ENCODE results near the gene FOXN4. TPM values are rescaled to one million over a fixed set of nuclear protein-coding genes. Genes with fewer than 3 reads are reported as not detected.

Gene FOXN4
- total RNA-seq, 2 donors from 2014 or later = 0.27 to 4.8 TPM

DNA sequence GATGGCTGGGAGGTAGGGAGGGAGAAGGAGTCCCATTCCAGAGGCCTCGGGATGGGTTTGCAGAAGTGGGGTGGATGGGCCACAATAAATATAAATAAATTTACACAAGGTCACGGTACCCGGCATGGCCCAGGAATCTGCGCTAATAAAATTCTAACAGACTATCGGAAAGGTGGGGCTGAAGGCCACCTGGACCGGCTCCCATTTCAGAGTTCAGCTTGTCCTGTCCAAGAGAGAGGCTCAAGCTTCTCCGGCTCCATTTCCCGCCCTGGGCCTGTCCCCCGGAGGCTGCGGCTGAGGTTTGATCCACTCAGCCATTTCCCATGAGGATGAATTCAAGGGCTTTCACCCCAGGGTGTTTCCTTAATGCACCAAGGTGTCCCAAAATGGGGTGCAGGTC, 30.2 kb downstream of the FOXN4 start:
- no peaks in the 10 kb centered on the region for H3K36me3 ChIP-seq
- 60% methylated on average over 10 of the region's 10 CpGs for WGBS
- no peaks in the 10 kb centered on the region for H3K27me3 ChIP-seq (replicated peaks; ENCODE audit: insufficient read depth)
- H3K27ac ChIP-seq = no peak overlapping the region
- H3K4me1 ChIP-seq (replicated peaks) = peaks cover 7% of the 10 kb centered on the region
- no peak overlapping the region for H3K4me3 ChIP-seq
- peak; percentile 14 for TF ChIP-seq POLR2AphosphoS5 (IDR thresholded peaks at IDR 0.05)
- TF ChIP-seq, protein P1, sequence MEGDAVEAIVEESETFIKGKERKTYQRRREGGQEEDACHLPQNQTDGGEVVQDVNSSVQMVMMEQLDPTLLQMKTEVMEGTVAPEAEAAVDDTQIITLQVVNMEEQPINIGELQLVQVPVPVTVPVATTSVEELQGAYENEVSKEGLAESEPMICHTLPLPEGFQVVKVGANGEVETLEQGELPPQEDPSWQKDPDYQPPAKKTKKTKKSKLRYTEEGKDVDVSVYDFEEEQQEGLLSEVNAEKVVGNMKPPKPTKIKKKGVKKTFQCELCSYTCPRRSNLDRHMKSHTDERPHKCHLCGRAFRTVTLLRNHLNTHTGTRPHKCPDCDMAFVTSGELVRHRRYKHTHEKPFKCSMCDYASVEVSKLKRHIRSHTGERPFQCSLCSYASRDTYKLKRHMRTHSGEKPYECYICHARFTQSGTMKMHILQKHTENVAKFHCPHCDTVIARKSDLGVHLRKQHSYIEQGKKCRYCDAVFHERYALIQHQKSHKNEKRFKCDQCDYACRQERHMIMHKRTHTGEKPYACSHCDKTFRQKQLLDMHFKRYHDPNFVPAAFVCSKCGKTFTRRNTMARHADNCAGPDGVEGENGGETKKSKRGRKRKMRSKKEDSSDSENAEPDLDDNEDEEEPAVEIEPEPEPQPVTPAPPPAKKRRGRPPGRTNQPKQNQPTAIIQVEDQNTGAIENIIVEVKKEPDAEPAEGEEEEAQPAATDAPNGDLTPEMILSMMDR (IDR thresholded peaks at IDR 0.05) = no peak
- intact Hi-C loops (cut with DNase I) = no loop called here
- DNase-seq (ENCODE audit: low spot score) = no peak
- H3K9me3 ChIP-seq = no peaks in the 10 kb centered on the region

DNA sequence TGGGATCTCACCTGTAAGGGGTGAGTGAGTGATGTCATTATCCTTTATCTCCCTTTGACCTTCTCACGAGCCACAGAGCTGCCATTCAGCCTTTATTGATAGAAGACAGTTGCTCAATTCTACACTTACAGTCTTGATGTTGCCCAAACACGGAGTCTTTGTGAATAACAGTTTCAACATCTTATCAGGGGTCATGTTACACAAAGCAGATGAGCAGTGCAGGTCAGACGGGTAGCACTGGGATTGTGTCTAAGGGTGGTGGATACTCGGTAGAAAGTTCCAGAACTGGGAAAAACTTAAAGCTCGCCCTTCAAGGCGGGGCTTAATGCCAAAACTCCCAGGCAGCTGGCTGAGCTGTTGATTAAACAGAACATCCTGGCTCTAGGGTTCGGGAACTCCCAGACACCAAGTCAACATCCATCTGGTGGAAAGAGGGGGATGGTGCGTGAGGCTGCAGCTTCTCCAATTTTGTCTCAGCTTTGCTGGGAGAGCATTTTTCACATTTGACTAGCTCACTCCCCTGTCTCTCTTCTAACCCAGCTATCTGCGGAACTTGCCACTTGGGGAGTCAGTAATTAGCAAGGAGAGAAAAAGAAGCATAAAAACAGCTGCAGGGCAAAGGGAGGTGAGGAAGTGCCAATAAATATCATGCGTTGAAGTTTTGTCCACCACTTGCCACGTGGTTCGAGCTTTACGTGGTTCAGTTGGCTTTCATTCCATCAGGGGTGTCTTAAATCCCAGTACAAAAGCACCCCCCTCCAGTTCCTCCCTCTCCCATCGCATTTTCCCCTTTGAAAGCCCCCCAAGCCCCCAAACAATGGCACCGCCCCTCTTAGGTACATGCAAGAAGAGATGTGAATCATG, 31.0 kb downstream of the FOXN4 start:
- intact Hi-C loops (cut with DNase I) = no loop called here
- Histone ChIP-seq H3K27ac (peak overlapping the region in 1 of 2 donors; percentile 50), H3K4me1 (replicated peaks) (peaks cover 7% of the 10 kb centered on the region), H3K4me3 (no peak overlapping the region), H3K27me3 (replicated peaks; ENCODE audit: insufficient read depth) (no peaks in the 10 kb centered on the region), H3K9me3 (no peaks in the 10 kb centered on the region), H3K36me3 (no peaks in the 10 kb centered on the region)
- TF ChIP-seq POLR2A (IDR thresholded peaks at IDR 0.05) (no peak), POLR2AphosphoS5 (IDR thresholded peaks at IDR 0.05) (peak; percentile 65)
- TF ChIP-seq, protein P1 (IDR thresholded peaks at IDR 0.05) = no peak
- peak; percentile 23 for DNase-seq (ENCODE audit: low spot score)
- WGBS = 25% methylated on average over 15 of the region's 15 CpGs

DNA sequence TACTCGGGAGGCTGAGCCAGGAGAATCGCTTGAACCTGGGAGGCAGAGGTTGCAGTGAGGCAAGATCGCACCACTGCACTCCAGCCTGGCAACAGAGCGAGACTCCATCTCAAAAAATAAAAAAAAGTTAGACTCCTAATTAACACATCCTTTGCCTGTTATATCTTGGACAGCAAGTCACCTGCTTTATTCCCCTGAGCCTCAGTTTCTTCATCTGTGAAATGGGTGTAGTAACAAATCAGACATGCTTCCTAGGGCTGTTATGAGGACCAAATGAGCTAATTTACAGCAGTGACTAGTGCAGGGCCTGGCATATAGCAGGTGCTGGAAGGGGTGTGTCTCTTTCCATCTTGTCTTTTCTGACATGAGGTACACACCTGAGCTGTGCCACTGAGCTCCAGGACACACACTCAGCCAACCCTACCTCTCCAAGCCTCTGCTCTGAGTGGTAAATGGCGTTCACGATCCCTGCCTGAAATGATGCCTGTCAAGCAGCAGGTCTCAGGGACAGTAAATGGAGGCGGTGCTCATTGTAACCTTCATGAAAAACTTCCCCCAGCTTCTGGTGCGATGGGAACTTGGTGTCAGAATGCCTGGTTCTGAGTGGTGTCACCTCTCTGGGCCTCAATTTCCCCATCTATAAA, 31.7 kb downstream of the FOXN4 start:
- WGBS = 90% methylated on average over 8 of the region's 8 CpGs
- DNase-seq (ENCODE audit: low spot score) = no peak

DNA sequence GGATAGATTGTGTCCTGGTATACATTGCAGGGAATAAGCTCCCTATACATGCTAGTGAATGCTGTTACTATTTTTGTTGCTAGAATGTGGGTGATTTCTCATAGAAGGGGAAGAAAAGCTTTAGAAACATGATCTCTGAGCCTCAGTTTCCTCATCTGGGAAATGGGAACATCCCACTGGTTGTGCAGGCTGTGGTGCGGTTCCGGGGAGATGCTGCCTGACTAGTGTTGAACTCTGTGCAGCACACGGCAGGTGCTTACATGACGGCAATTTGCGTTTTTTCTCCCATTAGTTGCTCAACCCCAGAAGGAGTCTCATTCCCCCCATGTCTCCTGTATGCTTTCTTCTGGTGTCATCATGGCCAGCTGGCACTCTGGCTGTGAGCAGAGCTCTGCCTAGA, 32.9 kb downstream of the FOXN4 start:
- no peak for DNase-seq (ENCODE audit: low spot score)
- 96% methylated on average over 5 of the region's 5 CpGs for WGBS
- H3K9me3 ChIP-seq = no peaks in the 10 kb centered on the region
- peaks cover 7% of the 10 kb centered on the region for H3K4me1 ChIP-seq (replicated peaks)
- H3K4me3 ChIP-seq = no peak overlapping the region
- H3K27me3 ChIP-seq (replicated peaks; ENCODE audit: insufficient read depth) = no peaks in the 10 kb centered on the region
- intact Hi-C loops (cut with DNase I) = no loop called here
- no peaks in the 10 kb centered on the region for H3K36me3 ChIP-seq
- H3K27ac ChIP-seq = no peak overlapping the region
- no peak for TF ChIP-seq POLR2A (IDR thresholded peaks at IDR 0.05)
- no peak for TF ChIP-seq POLR2AphosphoS5 (IDR thresholded peaks at IDR 0.05)
- TF ChIP-seq, protein P1 (IDR thresholded peaks at IDR 0.05) = no peak

More for the DNA sequence above, 31.7 kb downstream of the FOXN4 start:
- intact Hi-C loops (cut with DNase I) = no loop called here
- Histone ChIP-seq H3K4me3 (no peak overlapping the region), H3K4me1 (replicated peaks) (peaks cover 7% of the 10 kb centered on the region), H3K36me3 (no peaks in the 10 kb centered on the region), H3K27ac (no peak overlapping the region), H3K27me3 (replicated peaks; ENCODE audit: insufficient read depth) (no peaks in the 10 kb centered on the region), H3K9me3 (no peaks in the 10 kb centered on the region)
- TF ChIP-seq, protein P1 (IDR thresholded peaks at IDR 0.05) = no peak
- TF ChIP-seq POLR2AphosphoS5 (IDR thresholded peaks at IDR 0.05) (no peak), POLR2A (IDR thresholded peaks at IDR 0.05) (no peak)
